HuH-7.5 (cell line): ENCODE measurements around the gene OR1L1.

Source experiments
- DNase-seq: peaks from one replicate; pipeline ENCODE4 v3.0.0; 2011; ENCODE audit warnings: low spot score

The OR1L1 gene

GRCh38 chr9:122661416-122661815, at the start of gene OR1L1:
Gene OR1L1 (plus strand): TSS chr9:122661716. CDS start chr9:122661716, 0 bp downstream.
- DNase-seq, result no peak

GRCh38 chr9:122614362-122614761, 47.2 kb upstream of the OR1L1 start, which contains the start of gene OR1Q1:
Gene OR1Q1 (plus strand): TSS chr9:122614738. CDS start chr9:122614738, 0 bp downstream.
- no peak for DNase-seq

GRCh38 chr9:122619996-122620395, 41.5 kb upstream of the OR1L1 start:
- DNase-seq, result no peak

- DNase-seq, result no peak
Measured at GRCh38 chr9:122642226-122642625, 19.3 kb upstream of the OR1L1 start.

GRCh38 chr9:122656378-122656777, 5.1 kb upstream of the OR1L1 start:
- no peak for DNase-seq

GRCh38 chr9:122657527-122657926, 4.0 kb upstream of the OR1L1 start, which contains the start of gene OR1B1:
Gene OR1B1 (minus strand): TSS chr9:122657627.
- no peak for DNase-seq

- no peak for DNase-seq
Measured at GRCh38 chr9:122672481-122672880, 11.0 kb downstream of the OR1L1 start.

- no peak for DNase-seq
Measured at GRCh38 chr9:122684851-122685250, 23.3 kb downstream of the OR1L1 start.

- DNase-seq, result no peak
Measured at GRCh38 chr9:122695696-122696095, 34.2 kb downstream of the OR1L1 start.
